Stimulated activated CD4-positive, alpha-beta T cell treated with anti-CD3 and anti-CD28 coated beads, Interleukin-15, amount 100 ng/mL, for 48 hours (primary cell): ENCODE measurements around the gene DOCK2.
"Not testable (repeated sequence)": the region's sequence is repeated elsewhere in the genome, so short reads cannot be mapped to it uniquely, and the experiment has no call there.

Experiments used
- DNase-seq, 2 donors: peaks; one replicate each; pipeline ENCODE4 v3.0.0-alpha.2; 2020; ENCODE audit warnings: low read depth in 2 of 2

The DOCK2 gene

GRCh38 chr5:169789417-169789940, 152.4 kb downstream of the DOCK2 start:
- DNase-seq, result no peak

- DNase-seq, result no peak
These were observed 154.2 kb downstream of the DOCK2 start for GRCh38 chr5:169791251-169791650.

- no peak for DNase-seq
These were observed 158.3 kb downstream of the DOCK2 start for GRCh38 chr5:169795338-169795737.

- no peak for DNase-seq
These were observed 159.7 kb downstream of the DOCK2 start for GRCh38 chr5:169796731-169797130.

- no peak for DNase-seq
These were observed 160.5 kb downstream of the DOCK2 start for GRCh38 chr5:169797577-169797976.

- no peak for DNase-seq
These were observed 161.4 kb downstream of the DOCK2 start for GRCh38 chr5:169798438-169798837.

- DNase-seq, result no peak
These were observed 162.0 kb downstream of the DOCK2 start for GRCh38 chr5:169798906-169799660.

GRCh38 chr5:169801324-169801777, 164.3 kb downstream of the DOCK2 start:
- DNase-seq, result no peak

GRCh38 chr5:169801781-169802180, 164.7 kb downstream of the DOCK2 start:
- DNase-seq, result no peak

- no peak for DNase-seq
These were observed 166.3 kb downstream of the DOCK2 start for GRCh38 chr5:169803077-169803981.

- no peak for DNase-seq
These were observed 167.8 kb downstream of the DOCK2 start for GRCh38 chr5:169804861-169805260.

- peak; percentile 47 to 68 for DNase-seq
These were observed 168.5 kb downstream of the DOCK2 start for GRCh38 chr5:169805527-169805934.

GRCh38 chr5:169805937-169806700, 169.0 kb downstream of the DOCK2 start:
- no peak for DNase-seq

- no peak for DNase-seq
These were observed 171.1 kb downstream of the DOCK2 start for GRCh38 chr5:169808118-169808581.

GRCh38 chr5:169808880-169809279, 171.8 kb downstream of the DOCK2 start:
- DNase-seq, result not testable (repeated sequence)

GRCh38 chr5:169809281-169809680, 172.2 kb downstream of the DOCK2 start:
- DNase-seq, result no peak

- no peak for DNase-seq
These were observed 173.4 kb downstream of the DOCK2 start for GRCh38 chr5:169810524-169810923.

- no peak for DNase-seq
These were observed 173.9 kb downstream of the DOCK2 start for GRCh38 chr5:169811023-169811422.

- DNase-seq, result no peak
These were observed 174.6 kb downstream of the DOCK2 start for GRCh38 chr5:169811680-169812079.

- no peak for DNase-seq
These were observed 175.7 kb downstream of the DOCK2 start for GRCh38 chr5:169812786-169813185.

- no peak for DNase-seq
These were observed 177.0 kb downstream of the DOCK2 start for GRCh38 chr5:169814045-169814444.

GRCh38 chr5:169814522-169814921, 177.4 kb downstream of the DOCK2 start:
- no peak for DNase-seq
